Rectal smooth muscle tissue (tissue), 1 donor: Measurements from ENCODE around the gene VPS35.

Experiments used
- H3K27ac ChIP-seq: one replicate; pipeline ENCODE4 v1.7.0; 2013; ENCODE audit warnings: low read depth, low read length, inconsistent platforms
- H3K27me3 ChIP-seq: one replicate; pipeline ENCODE4 v1.7.0; 2013; ENCODE audit warnings: low read length; ENCODE audit not compliant: control insufficient read depth, insufficient read depth
- H3K36me3 ChIP-seq: one replicate; pipeline ENCODE4 v1.7.0; 2013; ENCODE audit warnings: low read length; ENCODE audit not compliant: control insufficient read depth, insufficient read depth
- H3K4me1 ChIP-seq: one replicate; pipeline ENCODE4 v1.7.0; 2013; ENCODE audit warnings: low read length; ENCODE audit not compliant: control insufficient read depth, insufficient read depth
- H3K4me3 ChIP-seq: one replicate; pipeline ENCODE4 v1.7.0; 2013; ENCODE audit warnings: low read length
- H3K9ac ChIP-seq: one replicate; pipeline ENCODE4 v1.7.0; 2013; ENCODE audit warnings: low read length

The VPS35 gene

DNA sequence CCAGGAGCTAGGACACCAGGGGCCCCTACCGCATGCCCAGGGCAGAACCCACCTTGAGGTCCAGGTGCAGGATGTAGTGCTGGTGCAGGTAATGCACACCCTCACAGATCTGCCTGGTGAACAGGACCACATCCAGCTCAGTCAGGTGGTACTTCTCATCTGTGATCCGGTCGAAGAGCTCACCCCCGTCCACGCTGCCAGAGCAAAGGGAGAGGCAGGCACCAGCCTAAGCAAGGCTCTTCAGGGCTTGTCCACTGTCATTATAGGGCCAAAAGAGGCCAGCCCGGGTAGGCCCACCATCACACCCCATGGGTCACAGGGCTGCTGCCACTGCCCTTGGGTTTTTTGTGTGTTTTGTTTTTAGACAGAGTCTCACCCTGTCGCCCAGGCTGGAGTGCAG lies 38.2 kb upstream of the VPS35 start:
- Histone ChIP-seq H3K9ac (no peak overlapping the region), H3K36me3 (no peaks in the 10 kb centered on the region), H3K4me1 (no peaks in the 10 kb centered on the region), H3K27me3 (no peaks in the 10 kb centered on the region), H3K27ac (no peak overlapping the region), H3K4me3 (no peak overlapping the region)

GRCh38 chr16:46721885-46722284 lies 32.9 kb upstream of the VPS35 start:
- H3K4me1 ChIP-seq = no peaks in the 10 kb centered on the region

DNA sequence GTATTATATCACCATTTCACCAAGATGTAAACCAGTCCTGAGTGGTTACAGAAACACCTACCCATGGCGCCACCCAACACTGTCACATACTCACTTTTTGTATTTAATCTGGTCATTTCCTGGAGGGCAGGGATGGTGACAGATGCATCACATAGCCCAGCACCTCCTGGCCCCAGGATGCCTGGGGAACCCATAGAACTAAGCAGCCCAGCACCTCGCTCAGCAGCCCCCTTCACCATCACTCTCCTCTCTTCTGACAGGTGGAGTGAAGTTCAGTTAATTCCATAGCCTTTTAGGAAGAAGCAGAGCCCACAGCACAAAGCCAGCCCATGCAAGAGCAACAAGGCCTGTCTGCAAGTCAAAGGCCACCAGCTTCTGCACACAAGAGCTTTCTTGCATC lies 31.6 kb upstream of the VPS35 start:
- no peaks in the 10 kb centered on the region for H3K4me1 ChIP-seq
- H3K27me3 ChIP-seq = no peaks in the 10 kb centered on the region
- H3K27ac ChIP-seq = no peak overlapping the region
- H3K9ac ChIP-seq = no peak overlapping the region
- no peak overlapping the region for H3K4me3 ChIP-seq
- no peaks in the 10 kb centered on the region for H3K36me3 ChIP-seq

More at GRCh38 chr16:46721885-46722284, 32.9 kb upstream of the VPS35 start:
- Histone ChIP-seq H3K9ac (no peak overlapping the region), H3K27me3 (no peaks in the 10 kb centered on the region), H3K4me3 (no peak overlapping the region), H3K36me3 (no peaks in the 10 kb centered on the region), H3K27ac (no peak overlapping the region)

DNA sequence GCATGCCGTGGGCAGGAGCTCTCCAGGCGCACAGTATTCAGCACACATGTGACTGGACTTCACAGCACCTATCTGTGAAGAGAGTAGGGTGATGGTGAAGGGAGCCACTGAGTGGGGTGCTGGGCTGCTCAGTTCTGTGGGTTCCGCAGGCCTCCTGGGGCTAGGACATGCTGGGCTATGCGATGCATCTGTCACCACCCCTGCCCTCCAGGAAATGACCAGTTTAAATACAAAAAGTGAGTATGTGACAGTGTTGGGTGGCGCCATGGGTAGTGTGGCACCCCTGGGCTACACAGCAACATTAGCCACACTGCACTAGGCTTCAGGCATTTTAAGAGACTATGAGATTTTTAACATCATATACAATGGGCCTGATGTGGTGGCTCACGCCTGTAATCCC lies 30.6 kb upstream of the VPS35 start:
- no peak overlapping the region for H3K4me3 ChIP-seq
- H3K36me3 ChIP-seq = no peaks in the 10 kb centered on the region
- no peaks in the 10 kb centered on the region for H3K4me1 ChIP-seq
- H3K27ac ChIP-seq = no peak overlapping the region
- H3K9ac ChIP-seq = no peak overlapping the region
- H3K27me3 ChIP-seq = no peaks in the 10 kb centered on the region

DNA sequence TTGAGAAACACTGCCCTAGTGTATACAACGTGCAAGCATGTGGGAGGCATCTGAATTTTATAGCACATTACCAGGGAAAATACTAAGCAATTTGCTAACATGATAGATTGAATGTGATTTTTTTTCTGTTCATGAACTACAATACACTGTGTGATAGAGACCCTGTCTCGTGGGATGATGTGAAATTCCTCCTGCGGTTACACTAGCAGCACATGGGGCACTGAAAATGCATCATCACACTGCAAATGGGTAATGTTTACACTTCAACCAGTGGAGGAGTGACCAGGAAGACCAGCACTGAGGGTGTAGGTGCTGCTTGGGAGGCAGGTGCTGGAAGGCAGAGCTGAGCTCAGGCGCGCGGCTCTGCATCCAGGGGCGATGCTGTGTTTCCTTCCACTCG lies 29.2 kb upstream of the VPS35 start:
- Histone ChIP-seq H3K27me3 (no peaks in the 10 kb centered on the region), H3K4me3 (no peak overlapping the region), H3K9ac (no peak overlapping the region), H3K4me1 (no peaks in the 10 kb centered on the region), H3K36me3 (no peaks in the 10 kb centered on the region), H3K27ac (no peak overlapping the region)

GRCh38 chr16:46717692-46718091 lies 28.7 kb upstream of the VPS35 start:
- H3K27me3 ChIP-seq = no peaks in the 10 kb centered on the region
- no peak overlapping the region for H3K9ac ChIP-seq
- no peak overlapping the region for H3K4me3 ChIP-seq
- H3K36me3 ChIP-seq = no peaks in the 10 kb centered on the region
- no peak overlapping the region for H3K27ac ChIP-seq
- no peaks in the 10 kb centered on the region for H3K4me1 ChIP-seq

GRCh38 chr16:46715769-46716305 lies 26.9 kb upstream of the VPS35 start:
- no peaks in the 10 kb centered on the region for H3K4me1 ChIP-seq
- H3K9ac ChIP-seq = no peak overlapping the region
- no peaks in the 10 kb centered on the region for H3K27me3 ChIP-seq
- no peak overlapping the region for H3K27ac ChIP-seq
- no peak overlapping the region for H3K4me3 ChIP-seq
- no peaks in the 10 kb centered on the region for H3K36me3 ChIP-seq

GRCh38 chr16:46714797-46715591 lies 26.0 kb upstream of the VPS35 start:
- Histone ChIP-seq H3K27me3 (no peaks in the 10 kb centered on the region), H3K4me1 (no peaks in the 10 kb centered on the region), H3K4me3 (no peak overlapping the region), H3K27ac (no peak overlapping the region), H3K36me3 (no peaks in the 10 kb centered on the region), H3K9ac (no peak overlapping the region)

DNA sequence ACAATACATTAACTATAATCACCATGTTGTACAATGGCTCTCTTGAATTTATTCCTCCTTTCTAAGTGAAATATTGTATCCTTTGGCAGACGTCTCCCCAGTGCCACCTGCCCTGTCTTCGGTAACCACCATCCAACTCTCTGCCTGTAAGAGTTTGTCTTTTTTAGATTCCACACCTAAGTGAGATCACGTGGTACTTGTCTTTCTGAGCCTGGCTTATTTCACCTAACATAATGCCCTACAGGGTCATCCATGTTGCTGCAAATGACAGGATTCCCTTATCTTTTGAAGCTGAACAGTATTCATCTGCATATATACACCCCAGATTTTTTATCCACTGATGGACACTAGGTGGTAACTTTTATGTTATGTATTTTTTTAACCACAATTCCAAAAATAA lies 24.7 kb upstream of the VPS35 start:
- no peak overlapping the region for H3K4me3 ChIP-seq
- H3K27me3 ChIP-seq = no peaks in the 10 kb centered on the region
- H3K36me3 ChIP-seq = no peaks in the 10 kb centered on the region
- H3K27ac ChIP-seq = no peak overlapping the region
- H3K4me1 ChIP-seq = no peaks in the 10 kb centered on the region
- no peak overlapping the region for H3K9ac ChIP-seq

DNA sequence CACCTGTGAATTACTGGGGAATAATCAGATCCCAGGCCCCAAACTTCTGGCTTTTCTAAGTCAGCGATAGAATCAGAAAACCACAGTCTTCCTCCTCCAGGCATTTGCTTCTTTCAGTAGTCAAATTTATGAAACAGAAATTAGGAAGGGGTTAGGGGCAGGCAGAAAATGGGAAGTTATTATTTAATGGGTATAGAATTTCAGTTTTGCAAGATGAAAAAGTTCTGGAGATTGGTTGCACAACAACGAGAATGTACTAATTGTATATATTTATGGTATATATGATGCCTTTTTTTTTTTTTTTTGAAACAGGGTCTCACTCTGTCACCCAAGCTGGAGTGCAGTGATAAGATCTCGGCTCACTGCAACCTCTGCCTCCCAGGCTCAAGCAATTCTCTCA lies 23.9 kb upstream of the VPS35 start:
- H3K4me1 ChIP-seq = no peaks in the 10 kb centered on the region
- no peaks in the 10 kb centered on the region for H3K27me3 ChIP-seq
- no peaks in the 10 kb centered on the region for H3K36me3 ChIP-seq
- no peak overlapping the region for H3K9ac ChIP-seq
- H3K27ac ChIP-seq = no peak overlapping the region
- H3K4me3 ChIP-seq = no peak overlapping the region

DNA sequence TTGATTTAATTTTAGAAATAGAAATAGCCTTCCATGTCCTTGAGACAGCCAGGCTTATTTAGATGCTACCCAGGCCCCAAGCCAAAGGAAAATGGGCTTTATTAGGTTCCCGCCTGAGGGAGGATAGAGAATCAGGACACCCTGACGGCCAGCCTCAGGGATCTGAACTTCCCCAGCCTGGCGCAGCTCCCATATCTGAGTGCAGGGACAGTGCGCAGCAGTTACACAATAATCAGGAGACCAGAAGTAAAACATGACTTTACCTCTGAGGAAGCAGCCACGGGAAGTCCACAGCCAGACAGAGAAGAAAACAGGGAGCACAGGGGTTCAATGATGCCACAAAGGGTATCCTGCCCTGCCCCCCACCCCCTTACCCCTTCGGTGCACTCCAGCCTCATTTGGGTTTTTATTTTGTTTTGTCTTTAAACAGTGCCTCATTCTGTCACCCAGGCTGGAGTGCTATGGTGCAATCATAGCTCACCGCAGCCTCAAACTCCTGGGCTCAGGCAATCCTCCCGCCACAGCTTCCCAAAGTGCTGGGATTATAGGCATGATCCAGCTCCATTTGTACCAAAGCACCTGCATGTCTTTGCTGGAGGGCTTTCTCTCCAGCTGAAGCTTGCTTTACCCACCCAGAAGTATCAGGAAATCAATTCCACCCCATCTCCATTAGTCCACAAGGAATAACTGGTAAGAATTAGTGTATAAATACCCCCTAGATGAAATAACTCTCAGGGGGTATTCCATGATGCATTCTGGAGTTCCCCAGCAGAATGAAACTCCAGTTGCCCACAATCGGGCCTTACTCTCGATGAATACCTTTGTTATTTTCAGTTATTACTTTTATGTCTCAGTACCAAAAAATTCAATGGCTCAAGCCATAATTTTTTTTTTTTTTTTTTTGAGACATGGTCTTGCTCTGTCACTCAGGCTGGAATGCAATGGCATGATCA lies 22.4 kb upstream of the VPS35 start:
- Histone ChIP-seq H3K27me3 (no peaks in the 10 kb centered on the region), H3K27ac (no peak overlapping the region), H3K4me1 (no peaks in the 10 kb centered on the region), H3K36me3 (no peaks in the 10 kb centered on the region), H3K4me3 (no peak overlapping the region), H3K9ac (no peak overlapping the region)

- no peak overlapping the region for H3K4me3 ChIP-seq
- no peaks in the 10 kb centered on the region for H3K4me1 ChIP-seq
- no peak overlapping the region for H3K27ac ChIP-seq
- no peak overlapping the region for H3K9ac ChIP-seq
- H3K36me3 ChIP-seq = no peaks in the 10 kb centered on the region
- no peaks in the 10 kb centered on the region for H3K27me3 ChIP-seq
Measured at GRCh38 chr16:46709469-46710005, 20.6 kb upstream of the VPS35 start.
